ENCODE results near the gene UBTD1.

UBTD1 gene

GRCh38 chr10:97542169-97543024 lies 43.7 kb downstream of the UBTD1 start:
- Histone ChIP-seq H3K27ac (peak overlapping the region; percentile 83), H3K9me3 (ENCODE audit: severe bottlenecking) (no peaks in the 10 kb centered on the region), H3K36me3 (no peaks in the 10 kb centered on the region), H3K4me3 (ENCODE audit: low read depth, low read length) (no peak overlapping the region), H3K27me3 (ENCODE audit: insufficient read depth, low read depth, severe bottlenecking) (no peaks in the 10 kb centered on the region)
- TF ChIP-seq, protein P1, sequence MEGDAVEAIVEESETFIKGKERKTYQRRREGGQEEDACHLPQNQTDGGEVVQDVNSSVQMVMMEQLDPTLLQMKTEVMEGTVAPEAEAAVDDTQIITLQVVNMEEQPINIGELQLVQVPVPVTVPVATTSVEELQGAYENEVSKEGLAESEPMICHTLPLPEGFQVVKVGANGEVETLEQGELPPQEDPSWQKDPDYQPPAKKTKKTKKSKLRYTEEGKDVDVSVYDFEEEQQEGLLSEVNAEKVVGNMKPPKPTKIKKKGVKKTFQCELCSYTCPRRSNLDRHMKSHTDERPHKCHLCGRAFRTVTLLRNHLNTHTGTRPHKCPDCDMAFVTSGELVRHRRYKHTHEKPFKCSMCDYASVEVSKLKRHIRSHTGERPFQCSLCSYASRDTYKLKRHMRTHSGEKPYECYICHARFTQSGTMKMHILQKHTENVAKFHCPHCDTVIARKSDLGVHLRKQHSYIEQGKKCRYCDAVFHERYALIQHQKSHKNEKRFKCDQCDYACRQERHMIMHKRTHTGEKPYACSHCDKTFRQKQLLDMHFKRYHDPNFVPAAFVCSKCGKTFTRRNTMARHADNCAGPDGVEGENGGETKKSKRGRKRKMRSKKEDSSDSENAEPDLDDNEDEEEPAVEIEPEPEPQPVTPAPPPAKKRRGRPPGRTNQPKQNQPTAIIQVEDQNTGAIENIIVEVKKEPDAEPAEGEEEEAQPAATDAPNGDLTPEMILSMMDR (IDR thresholded peaks at IDR 0.05; ENCODE audit: low read depth, low read length): no peak
- DNase-seq: peak; percentile 83

- Histone ChIP-seq H3K4me3 (ENCODE audit: low read depth, low read length) (no peak overlapping the region), H3K27me3 (ENCODE audit: insufficient read depth, low read depth, severe bottlenecking) (no peaks in the 10 kb centered on the region), H3K9me3 (ENCODE audit: severe bottlenecking) (no peaks in the 10 kb centered on the region), H3K27ac (peak overlapping the region; percentile 83), H3K36me3 (no peaks in the 10 kb centered on the region)
- DNase-seq: no peak
- TF ChIP-seq, protein P1 (IDR thresholded peaks at IDR 0.05; ENCODE audit: low read depth, low read length): no peak
Measured at GRCh38 chr10:97543025-97543546, 44.4 kb downstream of the UBTD1 start.

DNA sequence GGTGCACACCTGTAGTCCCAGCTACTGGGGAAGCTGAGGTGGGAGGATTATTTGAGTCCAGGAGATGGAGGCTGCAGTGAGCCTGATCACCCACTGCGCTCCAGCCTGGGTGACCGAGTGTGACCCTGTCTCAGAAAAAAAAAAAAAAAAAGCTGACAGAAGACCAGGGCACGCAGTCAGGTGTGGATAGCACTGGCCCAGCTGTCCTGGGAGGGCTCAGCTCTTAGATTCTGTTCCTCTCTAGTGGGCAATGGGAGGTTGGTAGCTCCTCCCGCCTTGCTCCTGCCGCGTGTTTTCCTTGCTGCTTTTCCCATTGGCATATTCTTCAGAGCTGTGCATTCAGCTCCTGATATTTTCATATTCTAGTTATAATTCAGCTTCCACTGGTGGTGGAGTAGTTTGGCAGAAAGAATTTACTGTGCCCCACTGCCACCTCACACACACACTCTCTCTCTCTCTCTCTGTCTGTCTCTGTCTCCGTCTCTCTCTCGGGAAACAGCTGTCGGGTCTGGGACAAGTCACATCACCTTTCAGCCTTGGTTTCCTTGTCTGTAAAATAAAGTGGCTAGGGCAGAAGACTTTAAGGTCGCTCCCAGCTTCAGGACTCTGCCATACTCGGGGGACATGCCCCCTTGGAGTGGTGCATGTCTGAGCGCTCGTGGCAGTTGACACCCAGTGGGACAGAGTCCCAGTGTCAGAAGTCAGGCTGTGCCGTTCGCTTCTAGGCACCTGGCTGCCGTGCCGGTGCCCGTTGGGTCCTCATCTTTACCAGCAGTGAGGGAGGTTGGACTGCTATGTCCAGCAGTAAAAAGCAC lies 47.9 kb downstream of the UBTD1 start:
- H3K27ac ChIP-seq: peak overlapping the region; percentile 47
- TF ChIP-seq, protein P1 (IDR thresholded peaks at IDR 0.05; ENCODE audit: low read depth, low read length): no peak

GRCh38 chr10:97547271-97547600 lies 48.5 kb downstream of the UBTD1 start:
- Histone ChIP-seq H3K27ac (peak overlapping the region; percentile 45), H3K4me3 (ENCODE audit: low read depth, low read length) (no peak overlapping the region), H3K9me3 (ENCODE audit: severe bottlenecking) (no peaks in the 10 kb centered on the region), H3K36me3 (no peaks in the 10 kb centered on the region), H3K27me3 (ENCODE audit: insufficient read depth, low read depth, severe bottlenecking) (no peaks in the 10 kb centered on the region)
- TF ChIP-seq, protein P1 (IDR thresholded peaks at IDR 0.05; ENCODE audit: low read depth, low read length): no peak
- no peak for DNase-seq

More for the DNA sequence above, 47.9 kb downstream of the UBTD1 start:
- H3K9me3 ChIP-seq (ENCODE audit: severe bottlenecking): no peaks in the 10 kb centered on the region
- no peaks in the 10 kb centered on the region for H3K36me3 ChIP-seq
- DNase-seq: peak; percentile 53
- no peaks in the 10 kb centered on the region for H3K27me3 ChIP-seq (ENCODE audit: insufficient read depth, low read depth, severe bottlenecking)
- no peak overlapping the region for H3K4me3 ChIP-seq (ENCODE audit: low read depth, low read length)

- Histone ChIP-seq H3K27ac (no peak overlapping the region; the same call in 1 of the 2 replicates), H3K9me3 (ENCODE audit: severe bottlenecking) (no peaks in the 10 kb centered on the region), H3K4me3 (ENCODE audit: low read depth, low read length) (no peak overlapping the region), H3K27me3 (ENCODE audit: insufficient read depth, low read depth, severe bottlenecking) (no peaks in the 10 kb centered on the region), H3K36me3 (no peaks in the 10 kb centered on the region)
- TF ChIP-seq, protein P1 (IDR thresholded peaks at IDR 0.05; ENCODE audit: low read depth, low read length): no peak
- DNase-seq: no peak
Measured at GRCh38 chr10:97547962-97548361, 49.2 kb downstream of the UBTD1 start.

Data from WERI-Rb-1 (cell line).